GM12873 (cell line): Measurements from ENCODE around the gene TREM2.

Experiments used
- TF ChIP-seq, protein P1 (sequence below): IDR thresholded peaks from 2 replicates; pipeline ENCODE4 v1.5.1; 2012; ENCODE audit warnings: low read depth, mild to moderate bottlenecking, moderate library complexity, low read length, control low read depth; ENCODE audit not compliant: insufficient read depth; ENCODE audit errors: missing control alignments

TREM2 gene

DNA sequence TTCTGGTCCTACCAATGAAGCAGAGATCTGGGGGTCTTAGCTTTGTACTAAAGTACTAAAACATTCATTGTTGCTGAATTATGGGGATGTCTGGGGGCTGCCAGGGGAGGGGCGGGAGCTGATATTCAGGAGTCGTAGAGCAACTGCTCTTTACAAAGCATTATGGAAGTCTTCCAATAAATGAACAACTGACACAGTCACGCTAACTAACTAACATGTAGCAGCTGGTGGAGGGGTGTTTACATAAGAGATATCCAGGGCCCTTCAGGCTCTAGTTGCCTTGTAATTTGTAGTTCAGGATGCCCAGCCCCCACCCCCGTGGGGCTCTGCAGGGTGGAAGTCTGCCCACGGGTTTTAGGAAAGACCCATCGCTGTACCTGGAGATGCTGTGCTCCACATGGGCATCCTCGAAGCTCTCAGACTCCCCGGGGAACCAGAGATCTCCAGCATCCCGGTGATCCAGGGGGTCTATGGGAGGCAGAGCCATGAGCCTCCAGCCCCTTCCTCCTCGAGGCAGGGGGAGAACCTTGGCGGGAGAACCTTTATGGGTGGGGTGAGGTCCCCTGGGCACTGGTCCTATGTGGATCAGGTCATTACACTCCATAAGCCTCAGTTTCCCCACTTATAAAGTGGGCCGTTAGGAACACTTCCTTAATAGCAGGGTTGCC lies 3.4 kb downstream of the TREM2 start:
- TF ChIP-seq, protein P1, sequence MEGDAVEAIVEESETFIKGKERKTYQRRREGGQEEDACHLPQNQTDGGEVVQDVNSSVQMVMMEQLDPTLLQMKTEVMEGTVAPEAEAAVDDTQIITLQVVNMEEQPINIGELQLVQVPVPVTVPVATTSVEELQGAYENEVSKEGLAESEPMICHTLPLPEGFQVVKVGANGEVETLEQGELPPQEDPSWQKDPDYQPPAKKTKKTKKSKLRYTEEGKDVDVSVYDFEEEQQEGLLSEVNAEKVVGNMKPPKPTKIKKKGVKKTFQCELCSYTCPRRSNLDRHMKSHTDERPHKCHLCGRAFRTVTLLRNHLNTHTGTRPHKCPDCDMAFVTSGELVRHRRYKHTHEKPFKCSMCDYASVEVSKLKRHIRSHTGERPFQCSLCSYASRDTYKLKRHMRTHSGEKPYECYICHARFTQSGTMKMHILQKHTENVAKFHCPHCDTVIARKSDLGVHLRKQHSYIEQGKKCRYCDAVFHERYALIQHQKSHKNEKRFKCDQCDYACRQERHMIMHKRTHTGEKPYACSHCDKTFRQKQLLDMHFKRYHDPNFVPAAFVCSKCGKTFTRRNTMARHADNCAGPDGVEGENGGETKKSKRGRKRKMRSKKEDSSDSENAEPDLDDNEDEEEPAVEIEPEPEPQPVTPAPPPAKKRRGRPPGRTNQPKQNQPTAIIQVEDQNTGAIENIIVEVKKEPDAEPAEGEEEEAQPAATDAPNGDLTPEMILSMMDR: no peak

DNA sequence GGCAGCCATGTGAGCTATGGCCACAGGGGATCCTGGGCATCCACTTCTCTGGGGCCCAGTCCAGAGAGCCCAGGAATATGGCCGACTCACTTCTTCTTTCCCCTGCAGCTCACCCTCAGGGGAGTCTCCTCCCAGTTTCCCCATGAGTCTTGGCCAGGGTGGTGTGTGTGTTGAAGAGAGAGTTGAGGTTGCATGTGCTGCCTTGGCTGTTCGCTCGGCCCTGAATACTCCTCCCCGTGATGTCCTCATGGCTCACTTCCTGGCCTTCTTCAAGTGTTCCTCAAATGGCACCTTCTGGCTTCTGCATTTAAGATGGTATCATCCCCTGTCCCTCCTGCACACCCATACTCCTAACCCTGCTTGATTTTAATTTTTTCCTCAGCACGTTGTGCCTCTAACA lies 5.6 kb downstream of the TREM2 start:
- TF ChIP-seq, protein P1: no peak

DNA sequence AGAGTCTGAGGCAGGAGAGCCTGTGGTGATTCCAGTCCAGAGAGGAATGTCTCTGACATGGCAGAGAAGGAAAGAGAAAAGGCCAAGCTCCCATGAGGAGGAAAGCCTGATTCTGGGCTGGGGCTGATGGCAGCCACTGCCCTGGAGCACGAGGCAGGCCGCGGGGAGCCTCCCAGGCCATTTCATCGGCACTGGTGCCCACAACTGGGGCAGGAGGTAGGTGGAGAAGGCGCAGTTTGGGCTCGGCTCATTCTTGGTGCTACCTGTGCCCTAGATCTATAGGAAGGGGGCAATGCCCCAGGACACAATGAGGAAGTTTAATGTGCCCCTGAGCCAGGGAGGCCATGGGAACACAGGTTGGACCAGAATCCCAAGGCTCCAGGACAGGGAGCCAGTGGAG lies 6.1 kb downstream of the TREM2 start:
- TF ChIP-seq, protein P1: no peak

DNA sequence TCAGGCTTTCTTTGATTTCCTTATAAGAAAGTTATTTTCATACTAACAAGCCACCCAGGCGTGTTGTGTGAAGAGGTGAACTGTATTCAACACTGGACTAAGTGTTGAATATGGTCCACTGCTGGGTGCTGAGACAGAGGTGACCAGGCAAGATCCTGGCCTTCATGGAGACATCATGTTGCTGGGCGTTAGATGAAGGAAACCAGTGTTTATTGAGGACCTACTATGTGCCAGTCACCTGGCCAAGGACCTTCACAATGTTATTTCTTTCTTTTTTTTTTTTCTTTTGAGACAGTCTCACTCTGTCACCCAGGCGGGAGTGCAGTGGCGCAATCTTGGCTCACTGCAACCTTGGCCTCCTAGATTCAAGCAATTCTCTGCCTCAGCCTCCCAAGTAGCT lies 6.9 kb downstream of the TREM2 start:
- TF ChIP-seq, protein P1: no peak

DNA sequence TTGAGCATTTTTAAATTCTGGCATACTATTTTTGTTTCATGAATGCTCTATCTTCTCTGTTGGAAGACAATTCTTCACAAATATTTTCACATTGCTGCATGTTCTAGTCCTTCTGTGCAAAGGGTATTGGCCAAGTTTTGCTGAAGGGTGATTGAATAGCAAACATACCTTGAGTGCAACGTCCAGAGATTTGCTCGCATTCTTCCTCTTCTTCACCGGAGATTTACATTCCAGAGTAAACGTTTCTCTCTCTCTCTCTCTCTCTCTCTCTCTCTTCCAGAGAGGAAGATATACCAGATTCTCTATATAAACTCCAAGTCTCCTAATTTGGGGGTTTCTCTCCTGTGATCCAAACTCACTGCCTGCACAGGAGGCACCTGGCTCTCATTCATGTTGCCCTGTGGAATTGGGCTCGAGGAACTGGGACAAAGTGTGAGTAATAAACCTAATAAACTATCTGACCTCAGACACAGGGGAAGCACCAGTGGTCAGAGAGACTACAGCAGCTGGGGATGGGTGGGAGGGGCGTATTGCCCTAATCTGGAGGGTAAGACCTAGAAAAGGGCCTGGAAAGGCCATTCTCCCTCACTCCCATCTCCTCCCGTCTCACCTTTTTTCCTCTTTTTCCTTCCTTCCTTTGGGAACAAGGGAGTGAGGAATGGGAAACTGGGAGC lies 7.6 kb downstream of the TREM2 start:
- TF ChIP-seq, protein P1: no peak

DNA sequence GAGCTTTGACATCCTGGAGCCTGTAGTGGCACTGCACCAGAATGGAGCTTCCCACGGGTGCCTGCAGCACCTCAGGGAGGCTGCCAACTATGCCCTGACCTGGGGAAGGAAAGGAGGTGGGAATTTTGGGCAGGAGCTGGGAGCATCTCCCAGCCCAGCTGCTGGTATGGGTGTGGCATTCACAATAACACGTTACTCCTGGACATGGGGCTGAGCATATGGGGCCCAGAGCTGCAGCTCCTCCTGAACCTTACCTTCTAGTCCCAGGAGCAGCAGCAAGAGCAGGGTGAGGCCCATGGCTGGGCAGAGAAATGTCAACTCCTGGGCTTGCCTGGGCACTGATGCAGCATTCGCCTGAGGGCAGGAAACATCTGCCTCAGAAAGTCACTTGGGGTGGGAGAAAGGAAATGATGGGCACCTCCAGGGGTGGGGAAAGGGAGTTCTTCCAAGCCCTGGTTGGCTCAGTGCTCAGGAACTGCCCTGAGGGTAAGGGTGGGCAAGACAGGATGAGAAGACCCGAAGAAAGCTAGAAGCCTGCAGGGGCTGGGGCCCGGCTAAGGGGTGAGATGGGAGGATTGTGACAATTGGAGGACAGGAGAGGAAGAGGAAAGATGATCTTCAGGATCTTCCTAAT lies 8.8 kb downstream of the TREM2 start, which contains the start of gene TREML1:
Gene TREML1, minus strand, starts transcription at position 356 of the 634 bp plus-strand sequence. Its CDS starts 59 bp downstream, at position 297.
- TF ChIP-seq, protein P1: no peak

DNA sequence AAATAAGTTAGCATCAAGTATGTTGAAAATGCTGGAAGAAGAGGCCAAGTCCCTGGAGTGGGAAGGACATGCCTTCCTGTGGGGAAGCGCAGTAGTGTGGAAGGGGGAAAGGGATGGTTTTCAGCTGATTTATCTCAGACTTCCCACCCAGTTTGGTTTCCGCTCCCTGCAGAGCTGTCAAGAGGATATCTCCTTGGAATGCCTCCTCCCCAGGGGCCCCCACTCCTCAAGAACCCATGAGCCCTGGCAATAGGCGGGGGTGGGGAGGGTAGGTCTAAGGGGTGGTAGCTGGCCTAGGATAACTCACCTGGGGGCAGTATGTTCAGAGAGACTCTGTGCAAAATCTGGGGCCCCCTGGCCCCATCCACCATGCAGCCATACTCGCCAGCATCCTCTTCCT lies 9.5 kb downstream of the TREM2 start:
- TF ChIP-seq, protein P1: no peak
